Erythroblast (primary cell): ENCODE data around the gene AMPD3.

ENCODE experiments used
- DNase-seq, 2 experiments: peaks; one replicate each; lab custom pipeline; 2025; lab: John Stamatoyannopoulos, UW
- GATA1 ChIP-seq: IDR thresholded peaks from 2 replicates; pipeline ENCODE4 v1.6.1; 2011; ENCODE audit warnings: low read depth, mild to moderate bottlenecking, control low read depth, low read length, moderate library complexity
- POLR2A ChIP-seq: IDR thresholded peaks from 2 replicates; pipeline ENCODE4 v1.6.1; 2011; ENCODE audit warnings: mild to moderate bottlenecking, low read length

The AMPD3 gene

DNA sequence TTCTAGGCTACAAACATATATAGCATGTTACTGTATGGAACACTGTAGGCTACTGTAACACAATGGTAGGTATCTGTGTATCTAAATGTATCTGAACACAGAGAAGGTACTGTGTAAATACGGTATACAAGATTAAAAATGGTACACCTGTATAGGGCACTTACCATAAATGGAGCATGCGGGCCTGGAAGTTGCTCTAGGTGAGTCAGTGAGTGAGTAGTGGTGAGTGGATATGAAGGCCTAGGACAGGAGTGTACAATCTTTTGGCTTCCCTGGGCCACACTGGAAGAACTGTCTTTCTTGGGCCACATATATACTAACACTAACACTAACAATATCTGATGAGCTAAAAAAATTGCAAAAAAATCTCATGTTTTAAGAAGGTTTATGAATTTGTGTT is 64.6 kb downstream of the AMPD3 start:
- no peak for DNase-seq
- TF ChIP-seq POLR2A (no peak), GATA1 (no peak)

DNA sequence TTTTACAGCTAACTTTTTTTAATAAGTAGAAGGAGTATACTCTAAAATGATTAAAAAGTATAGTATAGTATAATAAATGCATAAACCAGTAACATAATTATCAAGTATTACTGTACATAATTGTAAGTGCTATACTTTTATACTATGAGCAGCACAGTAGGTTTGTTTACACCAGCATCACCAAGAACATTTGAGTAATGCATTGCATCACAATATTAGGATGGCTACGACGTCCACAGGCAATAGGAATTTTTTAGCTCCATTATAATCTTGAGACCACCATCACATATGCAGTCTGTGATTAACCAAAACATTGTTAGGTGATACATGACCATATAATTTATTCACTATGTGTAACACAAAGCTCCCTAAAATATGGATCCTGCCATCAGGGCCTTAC is 65.5 kb downstream of the AMPD3 start:
- TF ChIP-seq GATA1 (no peak), POLR2A (no peak)
- DNase-seq: no peak

DNA sequence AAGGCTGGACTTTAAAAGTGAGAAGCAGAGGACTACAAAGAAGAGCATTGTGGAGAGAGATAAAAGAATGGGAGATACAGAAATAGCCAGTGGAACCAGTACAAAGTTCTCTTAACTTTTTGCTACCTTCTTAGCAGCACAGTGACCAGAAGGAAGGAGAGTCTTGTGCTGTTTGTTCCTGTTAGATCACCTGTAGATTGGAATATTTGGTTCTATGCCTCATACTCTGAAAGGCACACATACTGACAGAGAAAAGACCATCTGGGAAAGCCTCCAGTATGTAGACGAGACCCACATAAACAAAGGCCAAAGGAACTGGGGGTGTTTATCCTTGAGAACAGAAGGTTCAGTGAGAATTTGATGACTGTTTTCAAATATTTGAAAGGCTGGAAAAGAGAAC is 67.2 kb downstream of the AMPD3 start:
- DNase-seq: no peak
- no peak for TF ChIP-seq GATA1
- no peak for TF ChIP-seq POLR2A

DNA sequence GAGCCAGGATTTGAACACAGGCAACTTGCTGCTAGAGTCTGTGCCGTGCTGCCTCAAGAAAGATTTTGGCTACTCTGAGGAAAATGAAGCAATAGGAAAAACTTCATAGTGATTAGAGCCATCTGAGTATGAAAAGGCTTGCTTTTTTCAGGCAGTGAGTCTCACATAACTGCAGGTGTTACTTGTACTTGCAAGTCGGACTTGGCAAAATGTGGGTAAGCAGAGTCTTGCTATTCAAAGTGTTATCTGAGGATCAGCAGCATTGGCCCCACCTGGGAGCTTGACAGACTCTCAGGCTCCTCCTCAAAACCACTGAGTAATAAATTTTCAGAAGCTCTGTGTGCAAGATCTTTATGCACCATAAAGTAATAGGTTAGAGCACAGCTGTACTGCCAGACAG is 67.9 kb downstream of the AMPD3 start:
- DNase-seq: no peak
- no peak for TF ChIP-seq POLR2A
- no peak for TF ChIP-seq GATA1

DNA sequence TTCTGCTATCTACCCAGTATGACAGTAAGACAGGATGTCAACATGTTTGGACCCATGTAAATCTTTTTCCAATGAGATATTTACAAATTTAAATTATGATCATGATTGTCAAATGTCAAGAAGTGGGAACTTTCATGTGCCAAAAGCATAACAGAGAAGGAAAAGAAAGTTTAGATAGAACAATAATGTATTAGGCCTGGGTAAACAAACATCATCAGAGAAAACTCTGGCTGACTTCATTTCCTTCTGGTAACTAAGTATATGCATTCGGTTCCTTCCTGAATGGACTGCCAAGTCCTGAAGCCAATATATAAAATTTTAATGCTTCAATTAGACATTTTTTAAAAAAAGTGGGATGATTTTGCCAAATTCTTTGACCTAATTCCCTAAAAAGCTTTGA is 69.4 kb downstream of the AMPD3 start:
- no peak for DNase-seq
- TF ChIP-seq POLR2A: no peak
- TF ChIP-seq GATA1: no peak

DNA sequence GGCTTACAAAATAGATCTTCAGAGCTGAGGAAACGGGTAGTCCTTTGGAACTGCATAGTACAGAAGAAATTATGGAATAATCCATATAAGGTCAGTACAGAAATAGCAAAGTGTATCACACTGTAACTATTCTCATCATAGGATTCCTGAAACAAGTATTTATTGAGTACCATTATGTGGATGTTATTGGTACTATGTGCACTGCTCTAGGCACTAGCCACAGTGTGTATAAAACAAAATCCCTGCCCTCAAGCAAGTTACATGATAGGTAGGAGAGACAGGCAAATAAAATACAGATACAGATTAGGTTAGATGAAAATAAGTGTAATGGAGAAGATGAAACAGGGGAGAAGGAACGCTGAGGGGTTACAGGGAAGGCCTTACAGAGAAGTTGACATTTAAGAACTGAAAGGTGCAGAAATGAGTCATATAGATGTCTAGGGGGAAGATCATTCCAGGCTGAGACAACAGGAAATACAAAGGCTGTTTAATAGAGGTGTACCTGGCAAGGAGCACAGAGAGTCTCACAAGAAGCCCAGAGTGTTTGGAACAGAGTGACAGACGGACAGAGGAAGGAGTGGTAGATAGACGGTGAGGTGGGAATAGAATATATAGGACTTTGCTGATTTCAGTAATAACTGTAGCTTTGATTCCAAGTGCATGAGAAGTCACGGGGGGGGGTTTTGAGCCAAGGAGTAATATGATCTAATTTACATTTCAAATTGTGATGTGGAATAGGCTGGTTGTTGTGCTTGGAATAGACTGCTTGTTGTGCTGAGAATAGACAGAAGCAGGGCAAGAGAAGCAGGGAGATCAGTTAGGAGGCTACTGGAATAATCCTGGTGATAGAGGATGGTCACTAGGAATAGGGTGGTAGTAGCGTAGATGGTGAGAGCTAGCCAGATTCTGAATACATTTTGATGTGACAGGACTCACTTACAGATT is 72.2 kb downstream of the AMPD3 start:
- DNase-seq: no peak
- TF ChIP-seq GATA1: no peak
- TF ChIP-seq POLR2A: no peak

DNA sequence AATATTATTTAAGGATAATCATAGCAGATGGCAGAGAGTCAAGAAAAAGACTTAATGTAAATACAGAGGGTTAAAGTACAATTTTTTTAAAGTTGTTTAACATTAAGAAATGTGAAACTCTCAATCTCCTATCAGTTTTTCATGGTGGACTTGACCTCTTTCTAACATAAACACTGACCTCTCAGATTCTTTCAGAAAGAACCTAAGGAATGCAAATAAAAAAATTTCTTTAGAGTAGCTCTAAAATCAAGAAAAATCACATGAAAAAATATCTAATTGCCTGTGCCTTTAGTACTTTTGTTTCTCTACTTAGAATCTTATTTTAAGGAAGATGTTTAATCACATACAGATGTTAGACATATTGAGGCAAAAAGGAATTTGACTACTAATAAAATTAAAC is 73.1 kb downstream of the AMPD3 start:
- DNase-seq: no peak
- TF ChIP-seq POLR2A: no peak
- TF ChIP-seq GATA1: no peak

DNA sequence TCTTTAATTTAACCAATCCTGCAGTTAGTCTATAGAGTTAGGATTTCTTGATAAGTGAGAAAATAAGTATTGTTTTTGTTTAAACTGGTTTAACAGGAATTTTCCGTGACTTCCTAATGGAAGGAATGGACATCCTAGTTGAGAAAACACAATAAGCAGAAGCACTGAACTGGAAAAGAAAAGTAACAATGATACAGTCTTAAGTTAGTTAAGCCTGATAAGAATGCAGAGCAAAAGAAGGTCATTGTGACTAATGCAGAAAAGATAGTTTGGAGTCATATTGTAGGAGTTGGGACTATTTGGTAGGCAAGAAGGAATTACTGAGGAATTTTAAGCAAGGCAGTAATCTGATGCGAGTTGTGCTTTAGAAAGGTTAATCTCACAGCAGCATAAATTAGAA is 74.2 kb downstream of the AMPD3 start:
- TF ChIP-seq POLR2A: no peak
- no peak for TF ChIP-seq GATA1
- DNase-seq: no peak

DNA sequence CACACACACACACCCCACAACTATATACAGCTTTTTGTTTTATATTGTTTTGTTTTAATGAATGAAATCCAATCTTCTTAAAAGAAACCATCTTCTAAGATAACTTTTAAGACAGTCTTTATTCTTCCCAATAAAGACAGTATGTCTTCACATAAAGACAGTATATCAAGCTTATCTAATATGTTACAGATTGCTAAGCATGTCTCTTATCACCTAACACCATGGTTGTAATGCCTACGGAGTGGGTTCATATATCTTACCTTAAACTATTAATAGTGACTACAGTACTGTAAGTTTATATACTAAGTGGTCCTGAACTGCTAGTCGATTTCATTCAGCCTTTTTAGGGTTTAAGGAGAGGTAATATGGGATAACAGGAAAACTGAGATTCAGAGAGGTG is 77.5 kb downstream of the AMPD3 start:
- DNase-seq: peak; percentile 32 to 64
- TF ChIP-seq POLR2A: no peak
- no peak for TF ChIP-seq GATA1

DNA sequence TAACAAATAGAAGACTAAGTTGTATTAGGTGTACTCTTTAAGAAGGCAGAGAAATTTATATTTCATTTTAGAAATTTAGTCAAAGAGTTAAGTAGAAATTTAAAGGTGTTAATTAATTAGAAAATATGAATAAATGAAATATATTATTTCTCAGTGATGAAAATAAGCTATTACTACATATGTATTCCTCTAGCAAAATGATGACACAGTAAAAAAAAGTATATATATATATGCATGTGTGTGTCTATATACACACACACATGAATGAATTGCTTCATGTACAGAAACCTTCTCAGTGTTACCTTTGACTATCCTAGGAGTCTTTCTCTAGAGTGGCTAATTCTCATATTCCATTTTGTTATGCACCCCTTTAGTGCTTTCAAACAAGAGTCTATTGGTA is 78.3 kb downstream of the AMPD3 start:
- DNase-seq: no peak
- no peak for TF ChIP-seq POLR2A
- no peak for TF ChIP-seq GATA1

DNA sequence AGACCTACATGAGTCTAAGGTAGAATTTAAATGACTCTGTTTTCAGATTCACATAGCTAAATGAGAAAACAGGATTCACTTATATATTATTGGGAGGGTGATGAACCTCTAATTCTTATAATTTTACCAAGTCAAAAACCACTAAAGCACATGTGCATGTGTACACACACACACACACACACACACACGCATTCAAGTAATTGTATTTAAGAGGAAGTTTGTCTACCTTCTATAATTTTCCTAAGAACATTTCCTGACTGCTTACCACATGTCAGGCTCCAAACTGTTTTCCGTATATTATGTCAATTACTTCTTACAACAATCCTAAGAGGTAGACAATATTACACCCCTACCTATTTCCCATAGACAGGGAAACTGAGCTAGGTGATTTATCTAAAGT is 79.3 kb downstream of the AMPD3 start:
- TF ChIP-seq GATA1 (no peak), POLR2A (no peak)
- no peak for DNase-seq

DNA sequence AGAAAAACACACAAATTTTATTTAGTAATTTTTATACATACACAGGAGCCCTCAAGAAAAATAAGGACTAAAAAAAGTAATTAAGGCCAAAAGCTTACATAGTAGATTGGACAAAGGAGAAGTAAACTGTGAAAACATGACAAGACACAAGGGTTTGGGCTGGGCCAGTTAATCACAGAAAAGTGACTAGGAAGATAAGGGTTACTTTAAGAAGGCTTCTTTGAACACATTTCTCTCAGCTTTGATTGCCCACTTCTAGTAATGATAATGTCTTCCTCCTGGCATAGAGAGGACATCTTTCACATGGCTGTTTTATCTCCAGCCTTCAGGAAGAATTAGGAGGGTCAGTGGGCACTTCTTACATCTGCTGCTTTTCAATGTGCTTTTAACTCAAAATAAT is 82.5 kb downstream of the AMPD3 start:
- TF ChIP-seq POLR2A (no peak), GATA1 (no peak)
- peak; percentile 16 to 64 for DNase-seq

DNA sequence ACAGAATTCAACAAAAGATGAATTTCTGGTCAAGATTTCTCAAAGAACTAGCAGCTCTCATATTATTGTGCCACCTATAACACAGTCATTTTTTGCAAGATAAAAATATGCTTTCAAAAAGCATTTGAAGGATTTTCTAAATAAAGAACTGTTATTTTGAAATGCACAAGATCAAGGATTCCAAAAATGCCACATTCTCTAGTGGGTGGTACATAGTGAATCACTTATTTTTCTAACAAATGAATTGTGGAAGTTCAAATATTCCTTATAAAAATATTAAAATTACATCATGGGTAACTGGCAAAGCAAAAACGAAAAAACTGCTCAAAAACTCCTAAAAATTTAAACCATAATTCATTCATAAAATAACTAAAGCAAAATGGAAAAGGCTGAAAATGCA is 83.9 kb downstream of the AMPD3 start:
- DNase-seq: no peak
- TF ChIP-seq GATA1 (no peak), POLR2A (no peak)

DNA sequence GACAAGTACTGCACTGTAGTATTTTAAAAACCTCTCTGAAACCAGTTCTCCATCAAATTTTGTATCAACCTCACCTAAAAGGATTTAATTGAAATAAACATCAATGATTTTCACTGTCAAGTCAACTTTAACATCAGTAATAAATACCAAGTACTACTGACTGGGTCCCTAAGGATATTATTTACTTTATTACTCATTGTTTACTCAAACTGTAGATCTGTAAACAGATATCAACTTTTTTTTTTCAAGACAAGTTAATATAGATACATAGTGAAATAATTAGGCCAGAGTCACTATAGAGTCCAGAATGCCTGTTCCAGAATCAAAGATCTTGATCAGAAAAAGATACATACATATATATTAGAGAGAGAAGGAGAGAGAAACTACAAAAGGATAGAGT is 84.3 kb downstream of the AMPD3 start:
- DNase-seq: no peak
- TF ChIP-seq POLR2A: no peak
- TF ChIP-seq GATA1: no peak

DNA sequence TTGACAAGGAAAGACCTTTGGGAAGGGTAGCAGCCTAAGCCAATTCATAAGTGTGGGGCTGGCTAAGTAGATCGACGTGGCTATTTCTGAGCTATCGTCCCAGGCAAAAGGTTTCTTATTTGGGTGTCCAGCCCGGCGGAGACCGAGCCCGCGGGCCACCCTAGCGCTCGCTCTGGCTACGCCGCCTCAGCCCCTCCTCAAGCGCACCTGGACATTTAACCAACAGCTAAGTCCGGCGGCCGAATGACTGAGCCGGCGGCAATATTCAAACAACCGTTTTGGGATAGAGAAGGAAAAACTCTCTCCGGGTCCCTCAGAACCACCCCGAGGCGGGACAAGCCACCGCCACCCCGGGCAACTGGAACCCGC is 85.5 kb downstream of the AMPD3 start:
- DNase-seq: peak; percentile 72 to 80
- TF ChIP-seq POLR2A: no peak
- TF ChIP-seq GATA1: no peak
